Pons (tissue), 1 donor: ENCODE measurements around the gene ALLC.

Source experiments
- DNase-seq: peaks from one replicate; pipeline ENCODE4 v3.0.0-alpha.2; 2016; ENCODE audit warnings: low spot score

ALLC gene

DNA sequence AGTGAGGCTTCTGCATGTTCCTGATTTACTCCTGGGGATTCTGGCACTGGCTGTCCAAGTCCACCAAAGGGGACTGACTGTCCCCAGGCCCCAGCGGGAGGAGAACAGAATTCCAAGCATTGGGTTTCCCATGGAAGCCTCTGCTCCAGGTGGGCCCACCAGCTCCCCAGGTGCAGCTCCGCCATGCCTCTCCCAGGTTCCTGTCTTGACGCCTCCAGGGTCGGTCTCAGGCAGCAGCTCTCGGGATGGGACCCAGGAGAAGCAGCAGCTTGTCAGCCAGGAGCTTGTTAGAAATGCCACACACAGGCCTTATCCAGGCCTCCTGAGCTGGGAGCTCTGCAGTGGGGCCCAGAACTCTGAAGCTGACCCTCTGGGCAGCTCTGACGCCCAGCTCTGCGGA is 93.3 kb downstream of the ALLC start:
- DNase-seq, result no peak

DNA sequence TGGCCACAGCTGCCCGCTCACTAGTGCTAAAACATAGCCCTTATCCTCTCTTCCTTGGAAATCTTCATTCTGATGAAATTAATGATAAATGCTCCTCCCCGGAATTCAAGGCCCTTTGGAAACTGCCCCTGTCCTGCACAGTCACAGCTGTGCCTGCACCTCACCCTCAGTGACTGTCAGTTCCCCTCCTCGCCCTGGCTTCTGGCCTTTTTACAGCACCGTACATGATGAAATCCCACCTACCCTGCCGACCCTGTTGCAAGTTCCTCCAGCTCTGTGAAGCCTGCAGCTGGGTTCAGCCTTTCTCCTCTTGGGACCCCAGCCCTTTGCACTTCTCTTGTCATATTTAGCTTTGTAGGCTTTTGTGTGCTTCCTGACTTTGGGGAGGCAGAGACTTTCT is 93.8 kb downstream of the ALLC start:
- DNase-seq, result no peak
